ENCODE results near the gene MRPL23.

DNA sequence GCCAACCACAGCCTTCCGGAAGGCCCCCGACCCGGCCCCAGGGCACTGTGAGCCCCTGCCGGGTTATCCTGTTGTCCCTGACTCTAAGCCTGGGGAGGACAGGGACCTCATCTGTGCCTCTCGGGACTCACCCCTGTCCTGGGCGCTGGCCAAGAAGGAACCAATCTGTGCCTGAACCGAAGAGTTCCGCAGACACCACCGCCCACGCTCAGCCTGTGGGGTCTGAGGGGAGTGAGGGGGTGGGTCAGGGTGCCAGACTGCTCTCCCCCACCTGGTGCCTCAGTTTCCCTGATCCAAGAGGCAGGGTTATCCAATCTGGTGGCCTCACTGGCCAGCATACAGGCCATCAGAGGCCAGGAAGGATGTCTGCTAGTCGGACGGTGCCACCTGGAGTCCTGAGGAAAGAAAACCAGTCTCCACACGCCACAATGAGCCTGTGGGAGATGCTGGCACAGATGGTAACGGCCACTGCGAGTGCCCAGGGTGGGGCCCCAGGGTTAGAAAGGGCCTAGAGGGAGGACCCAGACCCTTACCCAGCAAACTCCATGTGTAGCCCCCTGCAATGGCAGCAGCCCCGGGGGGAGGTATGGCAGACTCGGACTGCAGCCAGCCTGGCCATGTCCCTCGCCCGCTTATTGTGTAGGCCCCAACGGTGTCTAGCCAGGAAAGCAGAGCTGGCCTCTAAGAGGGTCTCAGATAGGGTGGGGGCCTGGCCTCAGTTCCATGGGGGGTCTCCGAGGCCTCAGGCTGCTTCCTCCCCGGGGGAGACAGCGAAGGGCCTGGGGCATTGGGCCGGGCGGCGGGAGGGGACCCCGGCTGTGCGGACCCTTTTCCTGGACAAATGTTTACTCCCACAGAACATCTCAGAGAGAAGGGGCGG lies 28.5 kb upstream of the MRPL23 start:
- TF ChIP-seq, protein P1, sequence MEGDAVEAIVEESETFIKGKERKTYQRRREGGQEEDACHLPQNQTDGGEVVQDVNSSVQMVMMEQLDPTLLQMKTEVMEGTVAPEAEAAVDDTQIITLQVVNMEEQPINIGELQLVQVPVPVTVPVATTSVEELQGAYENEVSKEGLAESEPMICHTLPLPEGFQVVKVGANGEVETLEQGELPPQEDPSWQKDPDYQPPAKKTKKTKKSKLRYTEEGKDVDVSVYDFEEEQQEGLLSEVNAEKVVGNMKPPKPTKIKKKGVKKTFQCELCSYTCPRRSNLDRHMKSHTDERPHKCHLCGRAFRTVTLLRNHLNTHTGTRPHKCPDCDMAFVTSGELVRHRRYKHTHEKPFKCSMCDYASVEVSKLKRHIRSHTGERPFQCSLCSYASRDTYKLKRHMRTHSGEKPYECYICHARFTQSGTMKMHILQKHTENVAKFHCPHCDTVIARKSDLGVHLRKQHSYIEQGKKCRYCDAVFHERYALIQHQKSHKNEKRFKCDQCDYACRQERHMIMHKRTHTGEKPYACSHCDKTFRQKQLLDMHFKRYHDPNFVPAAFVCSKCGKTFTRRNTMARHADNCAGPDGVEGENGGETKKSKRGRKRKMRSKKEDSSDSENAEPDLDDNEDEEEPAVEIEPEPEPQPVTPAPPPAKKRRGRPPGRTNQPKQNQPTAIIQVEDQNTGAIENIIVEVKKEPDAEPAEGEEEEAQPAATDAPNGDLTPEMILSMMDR (IDR thresholded peaks at IDR 0.05; ENCODE audit: low read depth, low read length, missing input control) = no peak
- TF ChIP-seq GABPA (IDR thresholded peaks at IDR 0.05 in 1 of 2, conservative IDR thresholded peaks at IDR 0.05 in 1 of 2) (no peak), SP1 (IDR thresholded peaks at IDR 0.05) (no peak), RAD21 (IDR thresholded peaks at IDR 0.05) (no peak), HNF4G (IDR thresholded peaks at IDR 0.05) (no peak), RXRA (IDR thresholded peaks at IDR 0.05) (no peak), FOXA1 (IDR thresholded peaks at IDR 0.05) (no peak)
- TF ChIP-seq, protein P2, sequence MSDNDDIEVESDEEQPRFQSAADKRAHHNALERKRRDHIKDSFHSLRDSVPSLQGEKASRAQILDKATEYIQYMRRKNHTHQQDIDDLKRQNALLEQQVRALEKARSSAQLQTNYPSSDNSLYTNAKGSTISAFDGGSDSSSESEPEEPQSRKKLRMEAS (IDR thresholded peaks at IDR 0.05) = no peak
- TF ChIP-seq, protein P3, sequence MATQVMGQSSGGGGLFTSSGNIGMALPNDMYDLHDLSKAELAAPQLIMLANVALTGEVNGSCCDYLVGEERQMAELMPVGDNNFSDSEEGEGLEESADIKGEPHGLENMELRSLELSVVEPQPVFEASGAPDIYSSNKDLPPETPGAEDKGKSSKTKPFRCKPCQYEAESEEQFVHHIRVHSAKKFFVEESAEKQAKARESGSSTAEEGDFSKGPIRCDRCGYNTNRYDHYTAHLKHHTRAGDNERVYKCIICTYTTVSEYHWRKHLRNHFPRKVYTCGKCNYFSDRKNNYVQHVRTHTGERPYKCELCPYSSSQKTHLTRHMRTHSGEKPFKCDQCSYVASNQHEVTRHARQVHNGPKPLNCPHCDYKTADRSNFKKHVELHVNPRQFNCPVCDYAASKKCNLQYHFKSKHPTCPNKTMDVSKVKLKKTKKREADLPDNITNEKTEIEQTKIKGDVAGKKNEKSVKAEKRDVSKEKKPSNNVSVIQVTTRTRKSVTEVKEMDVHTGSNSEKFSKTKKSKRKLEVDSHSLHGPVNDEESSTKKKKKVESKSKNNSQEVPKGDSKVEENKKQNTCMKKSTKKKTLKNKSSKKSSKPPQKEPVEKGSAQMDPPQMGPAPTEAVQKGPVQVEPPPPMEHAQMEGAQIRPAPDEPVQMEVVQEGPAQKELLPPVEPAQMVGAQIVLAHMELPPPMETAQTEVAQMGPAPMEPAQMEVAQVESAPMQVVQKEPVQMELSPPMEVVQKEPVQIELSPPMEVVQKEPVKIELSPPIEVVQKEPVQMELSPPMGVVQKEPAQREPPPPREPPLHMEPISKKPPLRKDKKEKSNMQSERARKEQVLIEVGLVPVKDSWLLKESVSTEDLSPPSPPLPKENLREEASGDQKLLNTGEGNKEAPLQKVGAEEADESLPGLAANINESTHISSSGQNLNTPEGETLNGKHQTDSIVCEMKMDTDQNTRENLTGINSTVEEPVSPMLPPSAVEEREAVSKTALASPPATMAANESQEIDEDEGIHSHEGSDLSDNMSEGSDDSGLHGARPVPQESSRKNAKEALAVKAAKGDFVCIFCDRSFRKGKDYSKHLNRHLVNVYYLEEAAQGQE (IDR thresholded peaks at IDR 0.05) = no peak

Measured in liver (tissue), 3 donors.